ENCODE measurements around the gene MYO9B.
"Not testable (repeated sequence)": the region's sequence is repeated elsewhere in the genome, so short reads cannot be mapped to it uniquely, and the experiment has no call there.

Gene MYO9B

DNA sequence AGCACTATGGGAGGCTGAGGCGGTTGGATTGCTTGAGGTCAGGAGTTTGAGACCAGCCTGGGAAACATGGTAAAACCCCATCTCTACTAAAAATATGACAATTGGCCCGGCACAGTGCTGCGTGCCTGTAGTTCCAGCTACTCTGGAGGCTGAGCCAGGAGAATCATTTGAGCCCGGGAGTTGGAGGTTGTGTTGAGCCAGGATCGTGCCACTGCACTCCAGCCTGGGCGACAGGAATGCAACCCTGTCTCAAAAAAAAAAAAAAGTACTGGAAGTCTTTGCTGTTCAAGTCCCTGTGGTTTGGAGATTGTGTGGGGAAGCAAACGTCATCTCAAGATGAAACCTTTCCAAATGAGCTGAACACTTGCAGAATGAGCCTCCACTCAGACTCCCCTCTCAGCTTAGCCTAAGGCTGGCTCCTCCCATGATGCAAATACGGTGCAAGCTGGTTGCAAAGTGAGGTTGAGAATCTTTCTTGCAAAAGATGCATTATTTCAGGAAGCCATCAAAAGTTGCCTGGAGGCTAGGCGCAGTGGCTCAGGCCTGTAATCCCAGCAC lies 46.2 kb downstream of the MYO9B start:
- DNase-seq = no peak

DNA sequence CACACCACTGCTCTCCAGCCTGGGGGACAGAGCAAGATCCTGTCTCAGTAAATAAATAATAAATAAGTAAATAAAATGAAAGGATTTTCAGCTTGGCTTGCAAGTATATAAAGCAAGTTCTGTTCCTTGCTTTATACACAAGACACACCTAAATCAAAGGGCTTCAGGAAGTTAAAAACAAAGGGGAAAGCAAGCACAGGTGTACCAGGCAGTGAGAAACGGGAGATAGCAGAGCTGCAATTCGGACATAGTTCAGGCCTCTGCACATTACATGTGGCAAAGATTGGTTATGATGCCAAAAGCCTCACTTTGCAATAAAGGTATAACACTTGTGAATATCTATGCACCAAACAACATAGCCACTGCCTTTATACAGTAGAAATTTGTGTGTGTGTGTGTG lies 47.5 kb downstream of the MYO9B start:
- no peak for DNase-seq

DNA sequence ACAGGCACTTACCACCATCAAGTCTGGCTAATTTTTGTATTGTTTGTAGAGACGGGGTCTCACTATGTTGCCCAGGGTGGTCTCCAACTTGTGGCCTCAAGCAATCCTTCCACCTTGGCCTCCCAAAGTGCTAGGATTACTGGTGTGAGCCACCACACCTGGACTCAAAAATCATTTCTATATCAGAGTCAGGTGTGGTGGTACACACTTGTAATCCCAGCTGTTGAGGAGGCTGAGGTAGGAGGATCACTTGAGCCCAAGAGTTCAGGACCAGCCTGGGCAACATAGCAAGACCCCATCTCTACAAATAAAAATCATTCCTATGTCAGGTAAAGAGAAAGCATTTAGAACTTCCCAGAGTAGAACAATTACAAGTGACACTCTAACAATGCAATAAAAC lies 48.4 kb downstream of the MYO9B start:
- DNase-seq = no peak

DNA sequence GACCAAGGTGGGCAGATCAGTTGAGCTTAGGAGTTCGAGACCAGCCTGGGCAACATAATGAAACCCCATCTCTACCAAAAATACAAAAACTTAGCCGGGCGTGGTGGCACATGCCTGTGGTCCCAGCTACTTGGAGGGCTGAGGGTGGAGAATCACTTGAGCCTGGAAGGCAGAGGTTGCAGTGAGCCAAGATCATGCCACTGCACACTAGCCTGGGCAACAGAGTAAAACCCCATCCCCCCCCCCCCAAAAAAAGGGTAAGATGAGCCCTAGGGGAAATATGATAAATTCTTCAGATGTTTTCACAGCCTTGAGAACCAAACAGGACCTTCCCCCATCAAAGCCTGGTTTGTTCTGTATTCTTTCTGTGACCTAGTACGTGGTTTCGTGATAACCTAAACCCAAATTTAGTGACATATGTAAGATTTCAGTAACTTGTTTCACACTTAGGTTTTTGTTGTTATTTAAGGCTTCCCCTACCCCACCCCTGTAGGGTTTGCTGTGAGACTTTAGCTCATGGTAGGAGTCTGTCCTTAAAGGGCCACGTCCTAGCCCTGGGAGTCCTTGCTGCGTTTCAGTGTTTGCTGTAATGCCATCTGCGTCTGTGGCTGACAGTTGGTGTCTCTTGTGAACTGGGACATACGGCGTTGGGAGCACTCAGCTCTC lies 49.6 kb downstream of the MYO9B start:
- DNase-seq = no peak

DNA sequence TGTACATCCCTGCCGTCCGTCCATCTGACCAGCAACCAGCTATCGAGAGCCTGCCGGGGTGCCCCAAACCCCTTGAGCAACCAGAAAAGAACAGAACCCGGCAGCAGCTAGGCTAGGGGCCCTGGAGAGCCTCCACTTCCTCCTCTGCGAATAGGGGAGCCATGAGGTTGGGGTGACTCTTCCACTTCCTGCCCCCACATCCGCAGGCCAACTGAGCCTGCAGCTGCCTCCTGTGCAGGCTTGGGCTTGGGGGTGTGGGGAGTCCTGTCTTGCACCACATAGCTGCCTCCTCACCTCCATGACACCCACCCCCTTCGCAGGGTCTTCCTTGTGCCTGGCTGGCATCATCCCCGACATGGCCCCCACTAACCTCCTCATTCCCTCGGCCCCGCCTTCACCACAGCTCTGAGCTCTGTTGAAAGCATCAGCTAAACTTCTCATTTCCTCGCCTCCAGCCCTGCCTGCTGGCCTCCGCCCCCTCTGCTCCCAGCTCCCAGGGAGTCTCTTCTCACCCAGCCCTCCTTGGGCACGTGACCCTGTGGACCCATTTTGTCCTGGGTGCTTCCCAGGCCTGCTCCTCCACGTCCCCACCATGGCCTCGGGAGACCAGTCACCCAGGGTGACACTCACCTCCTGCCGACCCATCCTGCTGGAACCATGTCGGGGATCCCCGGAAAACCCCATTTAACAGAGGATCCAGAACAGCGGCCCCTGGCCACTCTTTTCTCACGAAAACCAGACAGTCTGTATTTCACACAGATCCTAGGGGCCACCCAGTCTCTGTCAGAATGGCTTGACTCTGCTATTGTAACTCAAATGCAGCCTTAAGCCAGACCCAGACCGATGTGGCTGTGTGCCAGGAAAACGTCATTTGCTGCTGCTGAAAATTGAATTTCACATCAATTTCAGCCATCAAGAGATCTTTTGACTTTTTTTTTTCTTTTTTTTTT lies 50.4 kb downstream of the MYO9B start:
- DNase-seq = no peak

DNA sequence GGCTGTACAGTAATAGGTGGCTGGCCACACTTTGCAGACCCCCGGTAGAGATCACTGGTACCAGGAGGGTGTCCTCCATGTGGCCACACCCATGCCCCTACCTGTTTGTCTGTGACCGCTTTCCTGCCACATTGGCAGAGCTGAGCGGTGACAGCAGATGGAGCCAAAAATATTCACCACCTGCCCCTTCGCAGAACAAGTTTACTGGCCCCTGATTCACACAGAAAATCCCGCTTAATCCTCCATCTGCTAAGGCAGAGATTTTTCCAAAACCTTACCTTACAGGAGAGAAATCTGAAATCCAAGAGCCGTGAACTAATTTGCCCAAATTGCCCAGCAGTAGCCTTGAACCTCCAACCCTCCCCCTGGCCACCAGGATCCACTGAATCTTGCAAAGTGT lies 52.1 kb downstream of the MYO9B start:
- no peak for DNase-seq

DNA sequence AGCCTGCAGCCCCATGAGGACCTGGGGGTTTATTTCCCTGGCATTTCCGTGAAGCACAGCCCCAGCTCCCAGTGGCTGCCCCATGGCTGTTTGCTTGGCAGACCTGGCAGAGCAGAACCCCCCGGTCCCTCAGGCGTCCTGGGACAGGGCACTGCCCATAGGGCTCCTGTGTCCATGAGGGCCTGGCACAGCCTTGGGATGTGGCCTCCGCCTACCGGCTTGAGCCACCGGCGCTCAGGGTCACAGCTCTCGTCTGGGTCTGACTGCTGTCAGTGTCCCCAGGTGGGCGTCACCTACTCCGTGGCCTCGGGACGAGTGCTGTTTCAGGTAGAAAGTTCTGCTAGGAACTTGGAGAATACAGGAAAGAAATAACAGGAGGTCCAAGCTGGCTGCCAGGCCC lies 52.8 kb downstream of the MYO9B start:
- no peak for DNase-seq

DNA sequence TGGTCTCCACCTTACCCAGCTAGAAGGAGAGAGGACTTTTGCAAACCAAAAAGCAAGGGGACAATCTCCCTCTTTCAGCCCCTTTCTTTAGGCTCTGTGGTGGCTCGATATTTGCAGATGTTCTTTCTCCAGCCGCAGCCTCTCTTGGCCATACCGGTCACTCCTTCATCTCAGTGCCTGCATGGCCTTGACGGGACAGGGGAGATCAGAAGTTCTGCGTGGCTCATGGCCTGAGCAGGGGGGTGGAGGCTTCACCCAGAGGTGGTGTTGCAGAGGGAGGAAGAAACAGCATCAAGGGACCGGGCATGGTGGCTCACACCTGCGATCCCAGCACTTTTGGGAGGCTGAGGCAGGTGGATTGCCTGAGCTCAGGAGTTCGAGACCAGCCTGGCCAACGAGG lies 53.2 kb downstream of the MYO9B start:
- no peak for DNase-seq

DNA sequence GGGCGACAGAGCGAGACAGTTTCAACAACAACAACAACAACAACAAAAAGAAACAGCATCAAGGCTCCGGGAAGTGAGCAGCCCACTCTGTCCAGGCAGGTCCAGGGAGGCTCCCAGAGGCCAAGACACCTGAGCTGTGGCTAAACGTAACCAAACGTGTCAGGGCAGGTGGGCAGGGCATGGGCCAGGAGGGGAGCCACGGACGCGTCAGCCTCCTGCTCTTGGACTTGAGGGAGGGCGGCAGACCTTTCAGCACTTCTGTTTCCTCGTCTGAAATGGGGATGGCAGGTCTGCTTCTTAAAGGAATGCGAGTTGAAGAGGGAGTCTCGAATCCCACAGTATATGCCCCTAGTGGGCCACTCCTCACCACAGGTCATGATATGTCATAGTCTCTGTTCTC lies 53.8 kb downstream of the MYO9B start:
- DNase-seq = no peak

DNA sequence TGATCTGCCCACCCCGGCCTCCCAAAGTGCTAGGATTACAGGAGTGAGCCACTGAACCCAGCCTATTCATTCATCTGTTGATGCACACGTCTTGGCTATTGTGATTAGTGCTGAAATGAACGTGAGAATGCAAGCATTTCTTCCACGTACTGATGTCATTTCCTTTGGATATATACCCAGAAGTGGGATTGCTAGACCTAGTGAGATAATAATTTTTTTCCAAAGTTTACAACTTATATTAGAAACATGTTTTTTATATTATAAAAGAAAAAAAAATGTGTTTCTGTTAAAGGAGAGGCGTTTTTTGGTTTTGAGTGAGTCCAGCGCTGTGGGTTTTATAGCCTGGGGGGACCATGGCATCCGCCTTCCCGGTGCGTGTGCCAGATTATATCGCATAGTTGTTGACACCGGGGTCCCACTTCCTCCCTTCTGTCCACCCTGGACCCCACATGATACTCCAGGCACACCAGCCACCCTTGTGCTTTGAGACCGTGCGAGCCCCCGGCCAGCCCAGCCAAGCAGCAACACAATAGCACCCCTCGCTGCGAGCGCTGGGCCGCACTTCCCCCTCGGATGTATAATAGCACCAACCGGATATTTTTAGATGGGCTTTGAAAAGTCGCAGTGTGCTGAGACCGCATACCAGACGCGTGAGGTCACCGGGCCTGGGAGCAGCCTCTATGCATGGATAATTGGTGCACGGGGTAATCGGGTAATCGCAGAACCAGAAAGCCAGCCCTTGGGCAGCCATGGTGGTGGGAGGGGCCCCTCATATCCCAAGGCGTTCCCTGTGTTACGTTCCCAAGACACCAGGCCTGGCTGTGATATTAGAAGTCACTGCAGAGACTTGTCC lies 59.6 kb downstream of the MYO9B start:
- no peak for DNase-seq

DNA sequence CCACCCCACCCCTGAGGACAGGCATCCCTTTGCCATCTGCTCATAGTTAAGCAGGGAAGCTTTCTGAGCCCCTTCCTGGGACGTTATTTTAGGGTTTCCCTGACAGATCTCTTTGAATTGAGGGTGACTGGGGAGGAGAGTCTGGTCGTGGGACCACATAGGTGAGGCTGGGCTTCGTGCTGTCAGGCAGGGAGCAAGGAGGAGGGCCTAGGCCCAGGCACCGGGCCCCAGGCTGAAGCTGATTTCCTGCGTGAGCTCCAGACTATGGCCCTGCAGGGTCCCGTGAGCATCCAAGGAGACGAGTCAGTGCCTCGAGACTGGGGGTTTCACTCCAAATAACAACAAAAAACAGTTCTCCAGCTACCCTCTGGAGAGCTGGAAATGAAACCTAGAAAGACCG lies 60.4 kb downstream of the MYO9B start:
- no peak for DNase-seq

DNA sequence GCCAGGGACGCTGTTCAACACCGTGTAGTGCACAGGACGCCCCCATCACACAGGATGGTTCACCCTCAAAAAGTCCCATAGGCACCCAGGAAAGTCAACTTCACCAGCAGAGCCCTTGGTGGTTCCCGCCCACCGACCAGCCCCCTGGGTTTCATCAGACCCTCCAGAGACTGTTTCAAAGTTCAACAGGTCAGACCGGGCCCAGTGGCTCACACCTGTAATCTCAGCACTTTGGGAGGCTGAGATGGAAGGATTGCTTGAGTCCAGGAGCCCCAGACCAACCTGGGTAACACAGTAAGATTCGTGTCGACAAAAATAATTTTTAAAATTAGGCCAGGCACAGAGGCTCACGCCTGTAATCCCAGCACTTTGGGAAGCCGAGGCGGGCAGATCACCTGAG lies 61.0 kb downstream of the MYO9B start:
- no peak for DNase-seq

DNA sequence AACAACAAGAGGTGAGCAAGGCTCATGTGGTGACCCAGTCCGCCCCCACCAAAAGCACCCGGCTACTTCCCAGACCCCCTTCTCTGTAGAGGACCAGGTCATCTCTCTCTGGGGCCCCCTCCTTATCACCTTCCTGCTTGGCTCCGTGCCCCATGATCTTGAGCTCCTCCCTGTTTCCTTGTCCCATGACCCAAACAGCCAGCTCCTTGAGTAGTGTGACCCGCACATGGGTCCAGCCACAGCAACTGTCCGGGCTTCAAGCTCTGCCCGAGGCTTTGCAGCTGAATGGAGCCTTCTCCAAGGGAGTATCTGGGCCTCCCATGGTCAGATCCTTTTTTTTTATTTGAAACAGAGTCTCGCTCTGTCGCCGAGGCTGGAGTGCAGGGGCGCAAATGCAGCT lies 61.8 kb downstream of the MYO9B start:
- DNase-seq = no peak

DNA sequence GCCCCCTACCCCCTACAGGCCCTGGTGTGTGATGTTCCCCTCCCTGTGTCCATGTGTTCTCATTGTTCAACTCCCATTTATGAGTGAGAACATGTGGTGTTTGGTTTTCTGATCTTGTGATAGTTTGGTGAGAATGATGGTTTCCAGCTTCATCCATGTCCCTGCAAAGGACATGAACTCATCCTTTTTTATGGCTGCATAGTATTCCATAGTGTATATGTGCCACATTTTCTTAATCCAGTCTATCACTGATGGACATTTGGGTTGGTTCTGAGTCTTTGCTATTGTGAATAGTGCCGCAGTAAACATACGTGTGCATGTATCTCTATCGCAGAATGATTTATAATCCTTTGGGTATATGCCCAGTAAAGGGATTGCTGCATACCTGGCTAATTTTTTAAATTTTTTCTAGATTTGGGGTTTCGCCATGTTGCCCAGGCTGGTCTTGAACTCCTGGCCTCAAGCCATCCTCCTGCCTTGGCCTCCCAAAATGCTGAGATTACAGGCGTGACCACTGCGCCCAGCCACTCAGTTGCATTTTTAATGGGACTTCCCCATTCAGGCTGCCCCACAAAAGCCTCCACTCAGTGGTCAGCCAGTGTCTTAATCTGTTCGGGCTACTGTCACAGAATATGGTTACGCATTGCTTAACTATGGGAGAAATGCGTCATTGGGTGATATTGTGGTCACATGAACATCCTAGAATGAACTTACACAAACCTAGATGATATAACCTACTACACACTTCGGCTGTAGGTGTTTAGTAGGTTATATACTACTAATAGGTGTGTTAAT lies 62.7 kb downstream of the MYO9B start:
- not testable (repeated sequence) for DNase-seq

DNA sequence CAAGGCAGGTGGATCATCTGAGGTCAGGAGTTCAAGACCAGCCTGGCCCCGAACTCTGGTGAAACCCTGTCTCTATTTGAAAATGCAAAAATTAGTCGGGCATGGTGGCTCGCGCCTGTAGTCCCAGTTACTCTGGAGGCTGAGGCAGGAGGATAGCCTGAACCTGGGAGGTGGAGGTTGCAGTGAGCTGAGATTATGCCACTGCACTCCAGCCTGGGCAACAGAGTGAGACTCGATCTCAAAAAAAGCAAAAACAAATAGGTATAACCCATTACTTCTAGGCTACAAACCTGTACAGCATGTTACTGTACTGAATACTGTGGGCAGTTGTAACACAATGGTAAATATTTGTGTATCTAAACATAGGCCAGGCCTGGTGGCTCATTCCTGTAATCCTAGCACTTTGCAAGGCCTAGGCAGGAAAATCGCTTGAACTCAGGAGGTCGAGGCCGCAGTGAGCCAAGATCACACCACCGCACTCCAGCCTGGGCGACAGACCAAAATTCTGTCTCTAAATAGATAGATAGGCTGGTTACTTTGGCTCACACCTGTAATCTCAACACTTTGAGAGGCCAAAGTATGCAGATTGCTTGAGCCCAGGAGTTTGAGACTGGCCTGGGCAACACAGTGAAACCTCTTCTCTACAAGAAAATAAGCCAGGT lies 63.5 kb downstream of the MYO9B start:
- DNase-seq = no peak

DNA sequence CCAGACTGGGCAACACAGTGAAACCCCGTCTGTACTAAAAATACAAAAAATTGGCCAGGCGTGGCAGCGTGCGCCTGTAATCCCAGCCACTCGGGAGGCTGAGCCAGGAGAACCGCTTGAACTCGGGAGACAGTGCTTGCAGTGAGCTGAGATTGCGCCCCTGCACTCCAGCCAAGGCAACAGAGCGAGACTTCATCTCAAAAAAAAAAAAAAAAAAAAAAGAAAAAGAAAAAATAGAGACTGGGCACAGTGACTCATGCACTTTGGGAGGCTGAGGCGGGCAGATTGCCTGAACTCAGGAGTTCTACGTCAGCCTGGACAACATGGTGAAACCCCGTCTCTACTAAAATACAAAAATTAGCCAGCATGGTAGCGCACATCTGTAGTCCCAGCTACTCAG lies 69.2 kb downstream of the MYO9B start:
- not testable (repeated sequence) for DNase-seq

DNA sequence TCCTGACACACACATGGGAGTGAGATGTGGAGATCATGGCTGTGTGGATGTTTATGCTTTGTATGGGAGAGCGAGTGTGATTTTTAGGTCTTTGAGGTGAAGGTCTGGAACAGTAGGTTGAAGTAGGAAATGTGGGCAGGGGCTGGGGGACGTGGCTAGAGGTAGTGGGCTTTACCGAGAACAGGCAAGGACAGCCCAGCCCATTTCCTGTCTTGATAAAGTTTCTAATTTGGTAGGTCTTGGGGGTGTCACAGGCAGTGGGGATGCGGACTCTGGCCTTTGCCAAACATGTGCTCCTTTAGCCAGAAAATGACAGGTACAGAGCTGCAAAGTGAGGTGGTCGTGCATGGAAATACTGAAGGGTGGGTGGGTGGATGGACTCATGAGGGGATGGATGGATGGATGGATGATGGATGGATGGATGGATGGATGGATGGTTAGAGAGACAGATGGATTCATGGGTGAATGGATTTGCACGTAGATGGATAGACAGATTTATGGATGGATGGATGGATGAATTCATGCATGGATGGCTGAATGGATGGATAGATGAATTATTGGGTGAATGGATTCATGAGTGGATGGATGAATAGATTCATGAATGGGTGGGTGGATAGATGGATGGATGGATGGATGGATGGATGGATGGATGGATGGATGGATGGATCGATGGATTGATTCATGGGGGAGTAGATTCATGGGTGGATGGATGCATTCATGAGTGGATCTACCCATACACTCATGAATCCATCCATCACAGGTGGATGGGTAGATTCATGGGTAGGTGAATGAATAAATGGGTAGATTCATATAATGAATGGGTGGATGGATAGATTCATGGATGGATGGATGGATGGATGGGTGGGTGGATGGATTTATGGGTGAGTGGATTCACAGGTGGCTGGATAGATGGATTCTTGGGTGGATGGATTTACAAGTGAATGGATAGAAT lies 70.2 kb downstream of the MYO9B start:
- DNase-seq = no peak

DNA sequence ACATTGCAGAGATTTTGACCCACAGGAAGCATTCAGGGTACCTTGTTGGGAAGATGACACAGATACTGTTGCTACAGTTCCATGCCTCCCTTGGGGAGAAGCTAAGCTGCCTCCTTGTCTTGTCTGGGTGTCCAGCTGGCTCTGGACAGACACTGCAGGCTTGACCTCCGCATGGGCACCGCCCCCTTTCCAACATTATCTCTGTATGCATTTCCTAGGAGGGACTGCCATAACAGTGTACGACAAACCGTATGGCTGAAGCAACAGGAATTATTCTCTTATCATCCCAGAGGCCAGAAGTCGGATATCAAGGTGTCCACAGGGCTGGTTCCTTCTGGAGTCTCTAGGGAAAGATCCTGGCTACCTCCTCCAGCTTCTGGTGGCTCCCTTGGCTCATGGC lies 72.6 kb downstream of the MYO9B start:
- DNase-seq = no peak

DNA sequence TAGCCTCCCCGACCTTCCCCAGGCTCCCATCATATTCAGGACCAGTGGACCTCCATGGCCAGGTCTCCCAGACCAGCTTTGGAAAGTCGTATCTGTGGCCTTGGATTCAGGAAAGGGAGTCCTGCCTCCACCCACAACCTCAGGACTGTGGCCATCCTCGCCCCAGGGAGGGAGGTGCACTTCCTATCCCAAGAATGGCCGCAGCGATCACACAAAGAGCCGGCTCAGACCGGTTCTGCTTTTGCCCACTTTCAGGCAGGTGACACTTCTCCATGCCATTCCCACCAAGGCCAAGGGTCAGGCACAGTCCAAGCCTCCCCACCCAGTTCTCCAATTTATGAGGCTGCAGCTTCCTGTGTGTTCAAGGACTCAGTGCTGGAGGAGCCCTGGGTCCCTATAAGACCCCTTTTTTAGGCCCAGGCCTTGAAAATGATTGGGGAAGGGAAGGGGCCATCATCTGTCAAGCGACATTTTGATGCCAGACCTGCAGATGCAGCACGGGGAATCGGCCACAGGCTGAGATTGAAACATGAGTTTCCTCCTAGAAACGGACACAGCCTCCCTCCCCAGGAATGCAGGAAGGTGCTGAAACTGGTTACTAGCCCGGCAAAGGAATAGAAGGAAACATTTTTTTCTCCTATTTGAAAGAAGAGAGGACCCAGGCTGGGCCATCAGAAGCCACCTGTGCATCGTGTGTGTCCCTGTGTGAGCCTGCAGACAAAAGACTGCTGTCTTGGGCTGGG lies 74.0 kb downstream of the MYO9B start:
- no peak for DNase-seq

DNA sequence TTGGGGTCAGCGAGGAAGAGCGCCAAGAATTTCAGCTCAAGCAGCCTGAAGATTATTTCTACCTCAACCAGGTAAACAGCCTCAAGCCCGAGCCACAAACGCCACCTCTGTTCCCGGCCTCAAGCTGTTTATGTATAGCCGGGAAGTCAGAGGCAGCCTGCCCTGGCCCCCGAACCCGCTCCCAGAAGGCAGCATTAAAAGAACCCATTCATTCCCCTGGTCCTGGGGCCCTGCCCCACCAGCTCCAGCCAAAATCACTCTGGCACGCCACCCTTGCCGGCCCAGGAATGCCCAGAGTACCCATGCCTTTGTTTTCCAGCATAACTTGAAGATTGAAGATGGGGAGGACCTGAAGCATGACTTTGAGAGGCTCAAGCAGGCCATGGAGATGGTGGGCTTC lies 78.4 kb downstream of the MYO9B start:
- DNase-seq = no peak
